GM21619 (cell line): ENCODE measurements around the gene DNAJA3.

Experiments used
- ATAC-seq: cut with Tn5 transposase; IDR thresholded peaks from one replicate; pipeline ENCODE4 v1.9.1; 2021; ENCODE audit not compliant: unreplicated experiment

Gene DNAJA3

DNA sequence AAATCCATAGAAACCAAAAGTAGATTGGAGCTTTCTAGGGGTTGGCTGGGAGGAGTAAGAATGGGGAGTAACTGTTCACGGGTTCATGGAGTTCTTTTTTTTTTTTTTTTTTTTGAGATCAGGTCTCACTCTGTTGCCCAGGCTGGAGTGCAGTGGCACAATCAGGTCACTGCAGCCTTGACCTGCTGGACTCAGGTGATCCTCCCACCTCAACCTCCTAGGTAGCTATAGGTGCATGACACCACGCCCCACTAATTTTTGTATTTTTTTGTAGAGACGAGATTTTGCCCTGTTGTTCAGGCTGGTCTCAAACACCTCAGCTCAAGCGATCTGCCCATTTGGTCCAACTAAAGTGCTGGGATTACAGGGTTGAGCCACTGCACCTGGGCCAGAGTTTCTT is 47.2 kb downstream of the DNAJA3 start:
- ATAC-seq = no peak

DNA sequence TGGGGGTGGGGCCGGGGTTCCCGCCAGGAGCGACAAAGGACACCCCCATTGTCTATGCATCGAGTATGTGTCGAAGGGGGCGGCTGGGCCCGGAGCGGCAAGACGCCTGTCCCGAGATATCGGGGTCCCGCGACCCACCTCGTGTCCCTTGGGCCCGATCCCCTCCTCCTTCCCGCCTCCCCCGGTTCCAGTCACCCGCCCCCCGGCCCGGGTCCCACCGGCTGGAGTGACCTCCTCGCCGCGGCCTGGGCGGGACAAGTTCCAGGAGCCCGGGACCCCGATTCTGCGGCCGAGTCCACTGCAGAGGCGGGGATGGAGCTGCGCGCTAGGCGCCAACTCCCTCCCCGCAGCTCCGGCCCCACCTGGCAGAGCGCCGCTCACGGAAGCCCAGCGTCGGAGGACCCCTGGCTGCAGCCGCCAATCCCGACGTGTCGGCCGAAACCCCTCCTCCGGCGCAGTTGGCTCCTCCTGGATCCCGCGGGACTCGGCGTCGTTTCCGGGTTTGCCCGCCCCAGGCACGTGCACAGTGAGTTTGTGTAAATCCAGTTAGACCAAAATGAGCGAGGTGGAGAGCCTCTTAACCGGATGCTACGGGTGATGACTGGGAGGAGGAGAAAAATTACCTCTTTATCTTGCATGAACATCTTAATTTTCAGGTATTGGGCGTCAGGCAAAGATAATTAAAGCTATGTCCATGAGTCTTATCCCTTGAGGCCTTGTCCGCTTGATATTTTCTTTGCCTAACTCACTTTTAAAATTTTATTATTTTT is 48.7 kb downstream of the DNAJA3 start, which contains the start of gene NMRAL1:
TSS of gene NMRAL1 (minus strand) at position 434 of the 770 bp plus-strand sequence. CDS start 493 bp downstream, outside the sequence.
- ATAC-seq = peak; percentile 44

- peak; percentile 80 for ATAC-seq
These were observed 50.5 kb downstream of the DNAJA3 start, which contains the start of gene HMOX2 for GRCh38 chr16:4475880-4476788. Gene HMOX2 (plus strand): TSS chr16:4476398. CDS start chr16:4505525, 29,127 bp downstream.

DNA sequence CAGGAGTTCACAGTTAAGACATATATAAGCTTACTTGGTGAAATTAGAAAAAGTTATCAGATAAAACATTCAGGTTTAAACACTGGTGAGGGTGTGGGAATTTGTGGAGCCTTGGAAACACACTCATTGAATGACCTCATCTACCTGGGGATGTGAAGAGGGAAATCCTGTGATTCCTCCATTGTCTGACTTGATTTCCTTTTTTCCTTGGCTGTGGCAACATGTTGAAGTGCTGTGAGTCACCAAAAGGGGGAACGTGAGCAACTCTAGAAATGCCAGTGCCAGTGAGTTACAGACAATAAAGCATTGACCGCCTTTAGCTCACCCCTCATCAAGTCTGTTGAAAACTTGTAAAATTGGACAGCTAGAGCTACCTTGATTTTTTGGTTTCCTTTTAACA is 52.3 kb downstream of the DNAJA3 start:
- ATAC-seq = no peak

DNA sequence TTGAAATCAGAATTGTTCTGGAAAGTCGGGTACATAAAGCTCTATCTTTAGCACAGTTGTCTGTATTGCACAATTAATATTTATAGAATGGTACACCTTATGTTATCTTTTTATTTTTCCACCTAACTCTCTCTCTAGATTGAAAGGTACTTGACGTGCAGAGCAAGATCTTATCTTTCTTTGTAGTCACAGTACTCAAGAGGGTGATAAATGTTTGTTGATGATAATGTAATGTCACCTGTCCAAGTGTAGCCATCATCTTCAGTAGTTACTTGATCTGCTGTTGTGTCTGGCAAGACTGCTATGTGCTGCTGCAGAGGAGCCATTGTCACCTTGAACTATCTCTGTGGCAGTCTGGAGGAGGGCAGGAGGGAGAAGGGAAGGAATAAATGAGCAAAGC is 55.9 kb downstream of the DNAJA3 start:
- no peak for ATAC-seq

DNA sequence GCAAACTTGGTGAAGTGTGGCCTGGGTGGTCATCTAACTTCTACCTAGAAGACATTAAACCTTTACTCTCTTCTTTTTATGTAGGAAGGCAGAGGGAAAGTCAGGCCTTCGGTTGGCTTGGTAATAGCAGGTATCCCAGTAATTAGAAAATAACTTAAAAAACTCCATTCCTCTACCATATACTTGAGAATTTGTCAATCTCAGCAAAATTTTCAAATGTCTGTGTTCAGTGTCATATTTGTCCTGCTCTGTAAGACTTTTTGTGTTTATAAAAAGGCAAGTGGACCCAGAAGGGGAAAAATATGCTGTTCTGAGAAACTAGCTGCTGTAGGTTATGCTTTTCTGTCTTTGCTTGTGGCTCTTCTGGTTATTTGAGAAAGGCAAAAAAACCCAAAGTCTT is 56.3 kb downstream of the DNAJA3 start:
- no peak for ATAC-seq

DNA sequence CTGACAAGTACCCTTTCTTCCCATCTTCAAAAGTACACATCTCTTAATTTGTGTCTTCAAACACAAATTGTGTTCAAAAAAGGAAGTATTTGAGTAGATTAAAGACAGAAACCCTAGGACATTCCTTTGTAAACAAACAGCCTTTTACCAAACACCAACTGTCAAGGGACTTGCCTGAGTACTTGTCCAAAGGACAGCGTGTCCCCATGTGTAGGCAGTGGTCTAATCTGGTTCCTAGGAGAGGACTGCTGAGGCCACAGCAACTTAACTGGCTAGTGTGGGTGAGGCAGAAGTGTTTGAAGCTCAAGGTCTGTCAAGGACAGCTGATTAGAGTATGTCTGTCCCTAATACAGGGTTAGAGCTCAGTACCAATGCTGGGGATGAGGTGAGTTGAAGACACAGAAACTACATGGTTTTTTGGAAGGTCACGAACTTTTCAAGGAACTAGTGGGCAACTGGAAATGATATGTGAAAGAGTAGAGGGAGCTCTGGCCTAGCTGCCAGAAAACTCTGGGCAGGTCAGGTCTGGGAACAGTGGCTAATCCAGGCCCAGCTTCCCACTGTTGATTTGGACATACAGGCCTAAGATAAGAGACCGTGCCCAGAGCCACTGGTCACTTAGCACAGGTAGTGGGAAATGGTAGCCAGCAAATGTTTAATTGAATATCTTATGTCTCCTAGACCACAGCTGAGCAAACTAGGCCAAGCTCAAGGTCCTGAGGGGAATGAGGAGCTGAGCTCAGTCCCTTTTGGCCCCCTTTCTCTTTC is 60.6 kb downstream of the DNAJA3 start:
- ATAC-seq = no peak

DNA sequence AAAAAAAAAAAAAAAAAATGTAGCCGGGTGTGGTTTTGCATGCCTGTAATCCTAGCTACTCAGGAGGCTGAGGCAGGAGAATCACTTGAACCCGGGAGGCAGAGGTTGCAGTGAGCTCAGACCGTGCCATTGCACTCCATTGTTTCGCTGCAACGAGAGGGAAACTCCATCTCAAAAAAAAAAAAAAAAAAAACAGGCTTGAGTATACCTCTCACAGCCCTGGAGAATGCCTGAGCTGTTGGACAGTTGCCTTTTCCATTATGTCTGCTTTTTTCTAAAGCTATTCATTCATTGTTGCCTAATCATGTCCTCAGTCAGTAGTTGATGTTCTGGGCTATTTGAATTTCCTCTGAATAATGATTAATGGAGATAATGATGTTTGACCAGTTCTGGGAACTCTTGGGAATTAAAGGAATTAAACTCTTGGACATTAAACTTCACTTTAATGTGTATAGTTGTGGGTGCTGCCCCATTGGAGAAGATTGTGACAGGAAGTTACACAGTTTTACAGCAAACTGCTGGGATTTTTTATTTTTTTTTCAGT is 62.4 kb downstream of the DNAJA3 start:
- ATAC-seq = no peak

DNA sequence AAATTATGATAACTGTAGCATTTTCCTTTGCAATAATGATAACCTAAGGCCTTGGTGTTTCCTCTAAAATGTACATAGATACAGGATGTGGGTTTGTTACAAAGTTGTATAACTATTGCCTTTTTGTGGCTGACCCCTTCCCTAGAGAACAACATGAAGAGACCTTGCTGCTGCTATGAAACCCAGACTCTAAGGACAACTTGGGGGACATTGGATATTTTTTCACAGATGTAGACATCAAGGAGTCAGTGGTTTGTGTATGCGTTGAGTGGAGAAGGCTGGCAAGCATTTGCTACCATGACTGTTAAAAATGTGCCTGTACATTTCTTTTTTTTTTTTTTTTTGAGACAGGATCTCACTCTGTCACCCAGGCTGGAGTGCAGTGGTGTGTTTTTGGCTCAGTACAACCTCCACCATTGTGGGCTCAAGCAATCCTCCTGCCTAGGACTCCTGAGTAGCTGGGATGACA is 62.9 kb downstream of the DNAJA3 start:
- ATAC-seq = no peak

DNA sequence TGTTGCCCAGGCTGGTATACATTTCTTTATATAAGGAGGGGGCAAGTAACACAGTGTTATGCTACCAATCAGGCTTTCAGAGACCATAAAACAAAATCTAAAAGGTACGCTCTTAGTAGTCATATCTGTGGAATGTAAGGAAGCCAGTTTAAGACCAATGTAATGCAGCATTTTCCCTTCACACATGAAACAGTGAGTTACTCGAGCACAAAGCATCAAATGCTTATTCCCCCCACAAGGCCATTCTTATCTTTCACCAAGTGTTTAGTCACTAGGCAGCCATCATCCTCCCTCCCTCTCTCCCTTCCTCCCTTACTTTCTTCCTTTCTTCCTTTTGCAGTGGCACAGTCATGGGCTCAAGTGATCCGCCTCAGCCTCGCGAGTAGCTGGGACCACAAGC is 63.4 kb downstream of the DNAJA3 start:
- no peak for ATAC-seq

GRCh38 chr16:4491898-4492297 is 66.2 kb downstream of the DNAJA3 start:
- ATAC-seq = no peak

GRCh38 chr16:4494746-4495490 is 69.2 kb downstream of the DNAJA3 start:
- no peak for ATAC-seq

DNA sequence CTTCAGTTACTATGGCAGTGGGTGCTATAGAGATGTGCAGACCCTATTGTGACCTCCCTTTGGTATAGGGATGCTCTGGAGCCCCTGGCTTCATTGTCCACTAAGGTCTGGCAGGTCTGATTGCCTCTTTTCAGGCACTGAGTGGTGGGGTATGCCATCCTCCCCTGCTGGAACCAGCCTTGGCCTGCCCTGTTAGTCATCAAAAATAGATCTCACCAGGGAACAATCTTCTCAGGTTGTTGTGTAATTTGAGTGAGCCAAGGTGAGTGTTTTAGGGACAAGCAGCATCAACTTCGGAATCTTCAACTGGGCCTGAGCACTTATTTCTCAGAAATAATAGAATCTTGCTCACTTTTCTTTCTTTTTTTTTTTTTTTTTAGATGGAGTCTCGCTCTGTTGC is 70.1 kb downstream of the DNAJA3 start:
- no peak for ATAC-seq

DNA sequence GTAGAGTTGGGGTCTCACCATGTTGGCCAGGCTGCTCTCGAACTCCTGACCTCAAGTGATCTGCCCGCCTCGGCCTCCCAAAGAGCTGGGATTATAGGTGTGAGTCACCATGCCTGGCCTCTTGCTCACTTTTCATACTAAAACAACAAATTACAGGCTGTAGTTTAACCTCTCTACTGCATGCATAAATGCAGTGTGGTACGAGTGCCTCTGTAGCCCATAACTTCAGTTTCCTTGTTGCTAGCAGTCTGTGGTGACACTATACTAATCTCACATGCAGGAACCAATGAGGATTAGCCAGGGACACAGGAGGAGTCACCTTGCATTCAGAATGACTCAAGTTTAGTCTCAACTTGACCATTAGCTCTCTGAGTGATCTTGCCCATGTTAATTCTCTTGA is 70.6 kb downstream of the DNAJA3 start:
- no peak for ATAC-seq

DNA sequence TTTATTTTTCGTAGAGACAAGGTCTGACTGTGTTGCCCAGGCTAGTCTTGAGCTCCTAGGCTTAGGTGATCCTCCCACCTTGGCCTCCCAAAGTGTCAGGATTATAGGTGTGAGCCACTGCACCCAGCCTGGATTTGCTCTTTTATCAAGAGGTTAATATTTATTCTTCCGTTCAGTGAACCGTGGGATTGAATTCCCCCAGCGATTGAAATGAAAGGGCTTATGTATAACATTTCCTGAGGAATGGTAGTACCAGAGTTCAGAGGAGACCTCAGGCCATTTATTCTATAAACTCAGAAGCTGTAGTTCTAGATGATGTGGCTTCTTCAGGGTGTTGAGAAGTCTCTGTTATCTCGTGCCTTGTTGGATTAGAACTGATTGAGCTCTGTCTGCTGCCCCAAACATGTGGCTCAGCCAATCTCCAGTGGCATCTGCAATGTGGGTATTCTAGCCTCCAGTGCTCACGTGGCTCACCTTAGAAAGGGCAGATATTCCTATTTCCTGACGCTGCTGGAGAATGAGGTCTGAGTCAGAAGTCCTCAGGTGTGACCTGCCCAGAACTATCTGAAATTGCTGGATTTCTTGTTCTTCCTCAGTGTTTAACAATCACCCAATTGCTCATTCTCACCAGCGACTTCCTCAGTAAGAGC is 73.0 kb downstream of the DNAJA3 start:
- ATAC-seq = no peak

GRCh38 chr16:4499196-4499555 is 73.5 kb downstream of the DNAJA3 start:
- no peak for ATAC-seq

DNA sequence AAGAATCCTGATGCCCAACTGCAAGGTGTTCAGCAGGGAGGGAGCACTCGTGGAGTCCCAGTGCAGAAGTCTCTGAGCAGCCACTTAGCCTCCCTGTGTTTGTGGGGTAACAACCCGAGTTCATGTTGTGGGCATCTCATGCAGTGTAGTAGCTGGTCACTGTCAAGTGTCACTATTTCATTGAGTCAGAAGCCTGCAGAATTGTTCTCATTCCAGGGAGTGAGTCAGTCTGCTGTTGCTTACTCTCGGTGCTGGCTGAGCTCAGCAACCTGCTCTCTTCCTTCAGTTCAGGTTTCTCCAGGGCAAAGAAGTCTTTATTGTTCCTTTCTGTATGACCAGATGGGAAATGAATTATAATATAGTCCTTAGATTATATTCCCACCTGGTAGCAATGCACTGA is 74.6 kb downstream of the DNAJA3 start:
- ATAC-seq = no peak

- no peak for ATAC-seq
These were observed 75.4 kb downstream of the DNAJA3 start for GRCh38 chr16:4501071-4501478.

DNA sequence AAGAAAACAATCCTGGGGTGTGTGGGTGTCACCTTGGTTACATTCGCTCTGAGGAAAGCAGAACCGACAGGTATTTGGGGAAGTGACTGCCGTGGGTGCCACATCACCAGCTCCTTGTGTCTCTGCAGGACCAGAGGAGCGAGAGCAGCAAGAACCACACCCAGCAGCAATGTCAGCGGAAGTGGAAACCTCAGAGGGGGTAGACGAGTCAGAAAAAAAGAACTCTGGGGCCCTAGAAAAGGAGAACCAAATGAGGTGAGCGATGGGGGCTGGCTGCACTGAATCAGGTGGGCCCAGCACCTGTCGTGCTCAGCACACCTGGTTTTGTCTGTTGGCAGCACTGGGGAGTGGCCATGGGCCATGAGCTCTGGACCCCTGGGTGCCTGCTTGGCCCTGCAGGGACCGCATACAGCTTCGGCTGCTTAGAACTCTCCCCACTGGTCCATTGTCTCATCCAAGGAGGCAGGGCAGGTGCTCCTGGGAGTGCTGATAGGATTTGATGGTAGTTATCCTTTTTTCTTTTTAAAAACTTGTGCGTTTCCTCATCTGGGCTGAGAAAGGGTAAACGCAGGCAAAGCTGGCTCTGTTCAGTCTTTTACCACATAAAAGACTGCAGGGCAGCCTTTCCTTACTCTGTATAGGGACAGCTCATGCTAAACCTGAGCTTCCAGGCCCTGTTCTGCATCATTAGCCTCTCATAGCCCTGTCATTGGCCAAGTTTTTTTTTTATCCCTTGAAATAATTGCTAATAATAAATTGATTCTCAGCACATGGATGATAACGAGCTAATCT is 79.9 kb downstream of the DNAJA3 start:
- peak; percentile 83 for ATAC-seq
